Measurements from ENCODE around the gene SLC66A2.
"Not testable (repeated sequence)": the region's sequence is repeated elsewhere in the genome, so short reads cannot be mapped to it uniquely, and the experiment has no call there.

SLC66A2 gene

DNA sequence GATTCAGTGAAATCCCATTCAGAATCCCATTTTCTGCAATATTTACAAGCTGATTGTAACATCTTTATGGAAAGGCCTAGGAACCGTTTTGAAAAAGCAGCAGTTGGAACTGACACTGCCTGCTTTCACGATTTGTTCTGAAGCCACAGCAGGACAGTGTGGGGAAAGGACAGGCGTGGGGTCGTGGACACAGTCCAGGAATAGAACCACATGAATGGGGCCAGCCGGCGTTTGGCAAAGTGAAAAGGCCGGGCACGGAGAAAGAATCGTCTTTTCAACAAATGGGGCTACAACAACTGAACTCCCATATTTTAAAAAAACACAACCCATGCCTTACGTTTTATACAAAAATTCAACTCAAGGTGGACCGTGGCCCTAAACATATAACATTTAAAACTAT, 69.8 kb downstream of the SLC66A2 start:
- no peak overlapping the region for H3K4me3 ChIP-seq (ENCODE audit: low read length in 2 of 2)
- H3K4me1 ChIP-seq (ENCODE audit: control insufficient read depth in 2 of 2, insufficient read depth in 2 of 2, low read length in 2 of 2), result no peaks in the 10 kb centered on the region
- no peaks in the 10 kb centered on the region for H3K36me3 ChIP-seq (ENCODE audit: control insufficient read depth in 2 of 2, insufficient read depth in 2 of 2, low read length in 2 of 2)
- no peak overlapping the region for H3K27ac ChIP-seq (ENCODE audit: low read depth in 2 of 2, low read length in 2 of 2)
- H3K9ac ChIP-seq (ENCODE audit: low read depth in 1 of 2, low read length in 2 of 2), result no peak overlapping the region
- no peaks in the 10 kb centered on the region for H3K27me3 ChIP-seq (ENCODE audit: control insufficient read depth in 2 of 2, insufficient read depth in 2 of 2, low read length in 2 of 2)
- no peaks in the 10 kb centered on the region for H3K9me3 ChIP-seq (ENCODE audit: control insufficient read depth in 2 of 2, low read length in 2 of 2)

DNA sequence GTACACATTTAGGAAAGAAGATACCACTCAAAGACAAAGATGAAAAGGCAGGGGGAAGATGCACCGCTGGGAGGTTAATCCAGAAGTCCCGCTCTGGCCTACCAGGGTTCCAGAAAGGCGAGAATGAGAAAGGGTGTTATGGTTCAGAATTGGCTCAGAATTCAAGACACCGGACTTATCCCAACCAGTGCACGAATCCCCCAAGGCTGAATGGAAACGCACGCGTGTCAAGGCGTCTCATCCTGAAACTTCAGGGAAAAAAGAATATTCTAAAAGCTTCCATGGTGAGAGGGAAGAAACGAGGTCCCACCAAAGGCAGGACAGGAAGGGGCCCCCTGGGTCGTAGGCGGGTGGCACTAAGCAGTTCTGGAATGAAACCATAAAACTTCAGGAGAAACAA, 71.9 kb downstream of the SLC66A2 start:
- Histone ChIP-seq H3K4me1 (ENCODE audit: control insufficient read depth in 2 of 2, insufficient read depth in 2 of 2, low read length in 2 of 2) (no peaks in the 10 kb centered on the region), H3K9me3 (ENCODE audit: control insufficient read depth in 2 of 2, low read length in 2 of 2) (no peaks in the 10 kb centered on the region), H3K9ac (ENCODE audit: low read depth in 1 of 2, low read length in 2 of 2) (no peak overlapping the region), H3K27me3 (ENCODE audit: control insufficient read depth in 2 of 2, insufficient read depth in 2 of 2, low read length in 2 of 2) (no peaks in the 10 kb centered on the region), H3K4me3 (ENCODE audit: low read length in 2 of 2) (no peak overlapping the region), H3K36me3 (ENCODE audit: control insufficient read depth in 2 of 2, insufficient read depth in 2 of 2, low read length in 2 of 2) (no peaks in the 10 kb centered on the region), H3K27ac (ENCODE audit: low read depth in 2 of 2, low read length in 2 of 2) (no peak overlapping the region)

DNA sequence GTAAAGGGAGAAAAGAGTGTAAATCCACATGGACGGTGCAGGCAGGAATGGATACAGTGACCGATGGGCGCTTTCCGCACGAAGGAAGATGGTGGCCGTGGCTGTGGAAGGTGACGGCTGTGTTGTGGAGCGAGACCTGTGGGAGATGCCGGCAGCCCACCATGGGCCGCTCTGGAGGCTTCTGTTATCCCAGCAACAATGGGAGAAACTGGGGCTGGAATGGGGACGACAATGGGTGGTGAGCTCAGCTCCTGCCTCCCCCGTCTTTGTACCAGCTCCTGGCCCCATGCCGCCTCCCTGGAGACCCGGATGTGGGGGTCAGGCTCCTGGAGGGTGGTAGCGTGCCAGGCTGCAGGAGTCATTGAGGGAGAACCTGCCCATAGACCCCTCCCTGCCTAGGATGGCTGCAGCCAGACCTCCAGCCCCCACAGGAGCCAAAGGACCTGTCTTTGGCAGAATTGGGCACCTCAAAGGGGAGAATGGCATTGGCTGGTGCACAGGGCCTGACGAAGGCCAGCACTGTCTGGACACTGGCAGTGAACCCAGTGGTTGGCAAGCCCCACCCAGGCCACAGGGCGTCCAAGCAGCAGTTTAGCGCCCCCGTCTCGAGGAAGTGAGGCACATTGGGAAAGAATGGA, 72.6 kb downstream of the SLC66A2 start:
- H3K4me1 ChIP-seq (ENCODE audit: control insufficient read depth in 2 of 2, insufficient read depth in 2 of 2, low read length in 2 of 2), result no peaks in the 10 kb centered on the region
- no peaks in the 10 kb centered on the region for H3K27me3 ChIP-seq (ENCODE audit: control insufficient read depth in 2 of 2, insufficient read depth in 2 of 2, low read length in 2 of 2)
- no peak overlapping the region for H3K9ac ChIP-seq (ENCODE audit: low read depth in 1 of 2, low read length in 2 of 2)
- no peak overlapping the region for H3K4me3 ChIP-seq (ENCODE audit: low read length in 2 of 2)
- H3K36me3 ChIP-seq (ENCODE audit: control insufficient read depth in 2 of 2, insufficient read depth in 2 of 2, low read length in 2 of 2), result no peaks in the 10 kb centered on the region
- no peak overlapping the region for H3K27ac ChIP-seq (ENCODE audit: low read depth in 2 of 2, low read length in 2 of 2)
- H3K9me3 ChIP-seq (ENCODE audit: control insufficient read depth in 2 of 2, low read length in 2 of 2), result no peaks in the 10 kb centered on the region

DNA sequence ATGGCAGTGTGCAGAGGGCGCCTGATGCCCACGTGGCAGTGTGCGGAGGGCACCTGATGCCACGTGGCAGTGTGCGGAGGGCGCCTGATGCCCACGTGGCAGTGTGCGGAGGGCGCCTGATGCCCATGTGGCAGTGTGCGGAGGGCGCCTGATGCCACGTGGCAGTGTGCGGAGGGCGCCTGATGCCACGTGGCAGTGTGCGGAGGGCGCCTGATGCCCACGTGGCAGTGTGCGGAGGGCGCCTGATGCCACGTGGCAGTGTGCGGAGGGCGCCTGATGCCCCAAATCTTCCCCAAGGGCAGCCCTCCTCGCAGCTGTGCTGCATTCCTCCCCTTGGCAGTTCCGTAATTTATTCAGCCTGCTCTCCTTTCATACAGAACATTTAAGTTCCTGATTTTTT, 73.2 kb downstream of the SLC66A2 start:
- not testable (repeated sequence) for H3K4me1 ChIP-seq (ENCODE audit: control insufficient read depth in 2 of 2, insufficient read depth in 2 of 2, low read length in 2 of 2); H3K36me3 ChIP-seq (ENCODE audit: control insufficient read depth in 2 of 2, insufficient read depth in 2 of 2, low read length in 2 of 2); H3K27ac ChIP-seq (ENCODE audit: low read depth in 2 of 2, low read length in 2 of 2); H3K9ac ChIP-seq (ENCODE audit: low read depth in 1 of 2, low read length in 2 of 2); H3K27me3 ChIP-seq (ENCODE audit: control insufficient read depth in 2 of 2, insufficient read depth in 2 of 2, low read length in 2 of 2); H3K4me3 ChIP-seq (ENCODE audit: low read length in 2 of 2); H3K9me3 ChIP-seq (ENCODE audit: control insufficient read depth in 2 of 2, low read length in 2 of 2)

DNA sequence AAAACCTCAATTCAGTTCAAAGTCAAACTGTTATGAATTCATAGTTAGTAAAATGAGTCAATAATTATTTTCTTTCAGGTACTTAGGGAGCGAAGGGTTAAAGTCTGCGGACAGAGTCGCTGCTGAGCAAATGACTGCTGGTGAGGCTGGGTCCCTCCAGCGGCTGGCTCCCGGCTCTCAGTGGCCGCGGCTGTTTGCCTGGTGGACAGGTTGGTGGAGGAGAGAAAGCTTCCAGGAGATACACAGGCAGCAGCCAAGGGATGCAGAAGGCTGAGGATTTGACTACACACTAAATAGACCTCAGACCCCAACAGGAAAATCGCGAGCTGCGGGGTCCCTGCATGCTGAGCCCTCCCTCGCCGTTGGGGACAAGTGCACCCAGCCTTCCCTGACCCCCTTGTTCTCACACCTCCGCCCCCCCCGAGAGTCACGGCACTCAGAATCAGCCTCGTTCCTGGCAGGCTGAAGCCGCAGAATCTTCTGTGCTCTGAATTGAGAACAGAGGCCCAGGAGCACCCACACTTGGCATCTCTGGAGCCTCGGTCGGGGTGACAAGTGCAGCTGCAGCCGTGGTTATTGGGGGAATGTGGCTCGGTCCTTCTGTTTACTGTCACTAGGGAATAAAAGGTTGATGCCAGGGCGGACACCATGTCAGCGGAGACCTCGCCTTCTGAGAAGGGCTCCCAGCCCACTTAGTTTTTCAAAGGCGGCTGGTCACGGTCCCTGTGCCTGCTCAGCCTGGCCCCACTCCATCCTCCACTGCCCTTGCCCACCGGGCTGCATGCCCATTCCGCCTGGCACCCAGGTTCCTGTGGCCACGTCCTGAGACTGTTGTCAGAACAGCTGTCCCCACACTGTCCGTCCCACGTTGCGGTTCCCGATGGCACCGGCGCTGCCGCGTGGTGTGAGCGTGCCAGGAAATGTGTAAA, 74.0 kb downstream of the SLC66A2 start:
- H3K27me3 ChIP-seq (ENCODE audit: control insufficient read depth in 2 of 2, insufficient read depth in 2 of 2, low read length in 2 of 2), result no peaks in the 10 kb centered on the region
- no peaks in the 10 kb centered on the region for H3K36me3 ChIP-seq (ENCODE audit: control insufficient read depth in 2 of 2, insufficient read depth in 2 of 2, low read length in 2 of 2)
- no peak overlapping the region for H3K9ac ChIP-seq (ENCODE audit: low read depth in 1 of 2, low read length in 2 of 2)
- H3K9me3 ChIP-seq (ENCODE audit: control insufficient read depth in 2 of 2, low read length in 2 of 2), result no peaks in the 10 kb centered on the region
- H3K4me3 ChIP-seq (ENCODE audit: low read length in 2 of 2), result no peak overlapping the region
- H3K4me1 ChIP-seq (ENCODE audit: control insufficient read depth in 2 of 2, insufficient read depth in 2 of 2, low read length in 2 of 2), result no peaks in the 10 kb centered on the region
- H3K27ac ChIP-seq (ENCODE audit: low read depth in 2 of 2, low read length in 2 of 2), result no peak overlapping the region

DNA sequence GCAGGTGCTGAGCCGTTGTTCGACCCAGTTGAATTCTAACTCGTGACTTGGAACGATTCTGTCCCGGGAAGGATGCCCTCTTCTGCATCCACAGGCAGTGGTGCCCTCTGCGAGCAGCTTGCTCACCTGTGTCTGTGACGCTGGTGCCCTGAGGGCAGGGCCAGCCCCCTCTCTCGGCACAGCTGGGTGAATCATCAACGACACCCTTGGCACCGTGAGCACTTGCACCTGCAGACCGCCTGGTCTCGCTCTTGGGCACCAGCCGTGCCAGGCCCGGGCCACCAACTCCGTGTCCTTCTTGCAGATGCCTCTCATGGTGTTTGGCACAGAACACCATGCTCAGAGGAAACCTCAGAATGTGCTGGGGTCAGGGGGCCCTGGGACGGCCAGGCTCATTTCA, 75.0 kb downstream of the SLC66A2 start:
- Histone ChIP-seq H3K4me3 (ENCODE audit: low read length in 2 of 2) (no peak overlapping the region), H3K4me1 (ENCODE audit: control insufficient read depth in 2 of 2, insufficient read depth in 2 of 2, low read length in 2 of 2) (no peaks in the 10 kb centered on the region), H3K27me3 (ENCODE audit: control insufficient read depth in 2 of 2, insufficient read depth in 2 of 2, low read length in 2 of 2) (no peaks in the 10 kb centered on the region), H3K27ac (ENCODE audit: low read depth in 2 of 2, low read length in 2 of 2) (no peak overlapping the region), H3K36me3 (ENCODE audit: control insufficient read depth in 2 of 2, insufficient read depth in 2 of 2, low read length in 2 of 2) (no peaks in the 10 kb centered on the region), H3K9ac (ENCODE audit: low read depth in 1 of 2, low read length in 2 of 2) (no peak overlapping the region), H3K9me3 (ENCODE audit: control insufficient read depth in 2 of 2, low read length in 2 of 2) (no peaks in the 10 kb centered on the region)

DNA sequence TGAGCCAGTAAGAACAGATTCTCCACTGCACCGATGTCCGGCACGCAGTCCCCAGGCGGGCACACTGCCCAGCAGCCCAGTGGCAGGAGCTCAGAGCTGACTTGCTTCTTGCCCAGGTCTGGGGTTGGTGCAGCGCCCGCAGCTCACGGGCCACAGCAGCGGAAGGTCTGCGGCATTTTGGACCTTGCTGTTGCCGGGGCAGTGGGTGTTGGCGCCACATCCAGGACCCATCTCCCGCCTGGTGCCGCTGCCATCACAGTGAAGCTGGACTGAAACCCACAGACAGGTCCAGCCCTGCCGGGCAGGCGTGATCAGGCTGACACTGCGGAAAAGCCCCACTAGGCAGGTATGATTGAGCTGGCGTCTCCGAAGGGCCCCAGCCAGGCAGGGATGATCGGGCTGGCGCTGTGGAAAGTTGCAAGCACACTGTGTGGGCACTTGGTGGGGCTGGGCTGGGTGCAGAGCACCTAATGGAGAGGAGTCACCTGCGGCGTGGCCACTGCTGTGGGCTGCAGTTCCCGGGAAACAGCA, 75.5 kb downstream of the SLC66A2 start:
- Histone ChIP-seq H3K4me3 (ENCODE audit: low read length in 2 of 2) (no peak overlapping the region), H3K9me3 (ENCODE audit: control insufficient read depth in 2 of 2, low read length in 2 of 2) (no peaks in the 10 kb centered on the region), H3K36me3 (ENCODE audit: control insufficient read depth in 2 of 2, insufficient read depth in 2 of 2, low read length in 2 of 2) (no peaks in the 10 kb centered on the region), H3K27ac (ENCODE audit: low read depth in 2 of 2, low read length in 2 of 2) (no peak overlapping the region), H3K4me1 (ENCODE audit: control insufficient read depth in 2 of 2, insufficient read depth in 2 of 2, low read length in 2 of 2) (no peaks in the 10 kb centered on the region), H3K9ac (ENCODE audit: low read depth in 1 of 2, low read length in 2 of 2) (no peak overlapping the region), H3K27me3 (ENCODE audit: control insufficient read depth in 2 of 2, insufficient read depth in 2 of 2, low read length in 2 of 2) (no peaks in the 10 kb centered on the region)

DNA sequence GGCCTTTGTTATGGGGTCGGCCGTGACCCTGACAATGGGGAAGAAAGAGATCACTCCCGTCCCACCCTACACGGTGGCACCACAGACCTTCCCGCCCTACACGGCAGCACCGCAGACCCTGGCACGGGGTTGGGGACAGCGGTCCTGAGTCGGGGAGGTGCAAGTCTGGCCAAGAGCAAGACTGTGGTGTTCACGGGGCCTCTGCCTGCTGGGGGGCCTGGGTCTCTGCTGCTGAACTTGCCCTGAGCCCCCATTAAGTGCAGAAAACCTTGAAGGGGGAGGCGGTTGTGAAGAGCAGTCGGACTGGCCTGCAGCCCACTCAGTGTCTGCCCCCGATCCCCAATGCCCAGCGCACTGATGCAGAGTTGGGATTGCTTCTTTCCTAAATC, 75.9 kb downstream of the SLC66A2 start:
- Histone ChIP-seq H3K27ac (ENCODE audit: low read depth in 2 of 2, low read length in 2 of 2) (no peak overlapping the region), H3K4me3 (ENCODE audit: low read length in 2 of 2) (no peak overlapping the region), H3K4me1 (ENCODE audit: control insufficient read depth in 2 of 2, insufficient read depth in 2 of 2, low read length in 2 of 2) (no peaks in the 10 kb centered on the region), H3K36me3 (ENCODE audit: control insufficient read depth in 2 of 2, insufficient read depth in 2 of 2, low read length in 2 of 2) (no peaks in the 10 kb centered on the region), H3K9me3 (ENCODE audit: control insufficient read depth in 2 of 2, low read length in 2 of 2) (no peaks in the 10 kb centered on the region), H3K27me3 (ENCODE audit: control insufficient read depth in 2 of 2, insufficient read depth in 2 of 2, low read length in 2 of 2) (no peaks in the 10 kb centered on the region), H3K9ac (ENCODE audit: low read depth in 1 of 2, low read length in 2 of 2) (no peak overlapping the region)

DNA sequence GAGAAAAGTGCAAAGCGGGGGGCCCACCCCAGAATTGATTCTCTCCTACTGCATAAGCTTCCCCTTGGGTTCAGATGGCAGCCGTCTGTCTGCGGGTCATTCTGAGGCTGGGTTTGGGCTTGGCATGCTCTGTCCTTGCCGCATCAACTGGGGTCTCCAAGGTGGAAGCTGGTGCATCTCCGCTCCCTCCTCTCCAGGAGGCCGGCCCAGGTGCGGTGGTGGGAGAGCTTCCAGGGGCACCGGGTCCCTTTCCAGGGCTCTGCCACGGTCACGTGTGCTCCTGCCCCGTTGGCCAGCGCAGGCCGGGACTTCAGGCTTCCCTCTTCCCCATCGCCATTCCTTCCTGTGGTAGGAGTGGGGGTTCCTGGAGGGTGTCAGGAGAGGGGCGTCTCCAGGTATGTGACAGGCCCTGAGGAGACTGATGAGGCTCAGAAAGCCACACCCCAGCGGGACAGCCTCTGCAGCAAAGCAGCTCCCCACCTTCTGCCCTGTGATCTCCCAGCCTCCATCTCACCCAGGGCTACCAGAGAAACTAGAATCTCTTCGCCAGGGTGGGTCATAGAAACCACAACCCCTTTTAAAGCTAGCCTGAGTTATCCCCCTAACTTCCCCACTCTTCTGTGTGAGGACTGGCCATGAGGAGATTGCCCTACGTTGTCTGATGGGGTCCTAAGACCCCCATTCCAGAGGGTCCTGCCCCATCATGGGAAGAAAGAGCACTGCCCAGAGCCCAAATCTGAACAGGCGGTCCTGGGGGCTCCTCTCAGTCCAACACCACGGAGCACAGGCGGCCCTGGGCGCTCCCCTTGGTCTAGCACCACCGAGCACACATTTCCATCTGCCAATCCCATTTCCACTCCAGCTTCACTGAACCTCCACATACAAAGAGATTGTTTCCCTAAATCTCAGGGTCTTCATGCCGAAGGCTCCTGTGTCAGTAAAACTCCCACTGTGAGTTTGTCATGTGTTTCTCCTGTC, 76.6 kb downstream of the SLC66A2 start:
- H3K27me3 ChIP-seq (ENCODE audit: control insufficient read depth in 2 of 2, insufficient read depth in 2 of 2, low read length in 2 of 2), result no peaks in the 10 kb centered on the region

More for the DNA sequence above, 76.6 kb downstream of the SLC66A2 start:
- no peaks in the 10 kb centered on the region for H3K9me3 ChIP-seq (ENCODE audit: control insufficient read depth in 2 of 2, low read length in 2 of 2)
- H3K9ac ChIP-seq (ENCODE audit: low read depth in 1 of 2, low read length in 2 of 2), result no peak overlapping the region
- no peaks in the 10 kb centered on the region for H3K36me3 ChIP-seq (ENCODE audit: control insufficient read depth in 2 of 2, insufficient read depth in 2 of 2, low read length in 2 of 2)
- H3K4me3 ChIP-seq (ENCODE audit: low read length in 2 of 2), result no peak overlapping the region
- H3K4me1 ChIP-seq (ENCODE audit: control insufficient read depth in 2 of 2, insufficient read depth in 2 of 2, low read length in 2 of 2), result no peaks in the 10 kb centered on the region
- H3K27ac ChIP-seq (ENCODE audit: low read depth in 2 of 2, low read length in 2 of 2), result no peak overlapping the region

All from mucosa of rectum (tissue), 2 donors.